ENCODE data around the gene NEB. TPM values are rescaled to one million over a fixed set of nuclear protein-coding genes. Genes with fewer than 3 reads are reported as not detected.

Gene NEB
- total RNA-seq = 1.0 to 2.2 TPM (median 2.2 TPM) in 3 replicates
- long read RNA-seq = 0 reads

GRCh38 chr2:151733771-151734672 lies at the start of gene NEB:
Gene NEB, minus strand, starts transcription at chr2:151734476. Its CDS starts 1,320 bp downstream, at chr2:151733156.
- Mint-ChIP-seq H3K27me3 (ENCODE audit: low read depth) (no peaks in the 10 kb centered on the region), H3K27ac (ENCODE audit: unreplicated experiment) (no peak within 1 kb of the TSS), H3K9me3 (ENCODE audit: low read depth) (peaks cover 5% of the 10 kb centered on the region), H3K36me3 (ENCODE audit: low read depth) (peaks cover 1% of the 10 kb centered on the region), H3K4me1 (ENCODE audit: low read depth) (no peaks in the 10 kb centered on the region), H3K4me3 (ENCODE audit: unreplicated experiment) (no peak within 1 kb of the TSS)
- no peak for TF ChIP-seq CTCF (IDR thresholded peaks at IDR 0.05)
- no peak for DNase-seq (ENCODE audit: low spot score)

GRCh38 chr2:151783133-151783520 lies 48.9 kb upstream of the NEB start:
- no peak for TF ChIP-seq CTCF (IDR thresholded peaks at IDR 0.05)
- Mint-ChIP-seq H3K36me3 (ENCODE audit: low read depth) (peaks cover 40% of the 10 kb centered on the region), H3K27me3 (ENCODE audit: low read depth) (no peaks in the 10 kb centered on the region), H3K27ac (ENCODE audit: unreplicated experiment) (no peak overlapping the region), H3K9me3 (ENCODE audit: low read depth) (peaks cover 2% of the 10 kb centered on the region), H3K4me1 (ENCODE audit: low read depth) (no peaks in the 10 kb centered on the region), H3K4me3 (ENCODE audit: unreplicated experiment) (no peak overlapping the region)
- DNase-seq (ENCODE audit: low spot score) = no peak

GRCh38 chr2:151782378-151783132 lies 48.3 kb upstream of the NEB start:
- no peak for TF ChIP-seq CTCF (IDR thresholded peaks at IDR 0.05)
- Mint-ChIP-seq H3K4me1 (ENCODE audit: low read depth) (no peaks in the 10 kb centered on the region), H3K9me3 (ENCODE audit: low read depth) (peaks cover 2% of the 10 kb centered on the region), H3K36me3 (ENCODE audit: low read depth) (peaks cover 41% of the 10 kb centered on the region), H3K27ac (ENCODE audit: unreplicated experiment) (no peak overlapping the region), H3K4me3 (ENCODE audit: unreplicated experiment) (no peak overlapping the region), H3K27me3 (ENCODE audit: low read depth) (no peaks in the 10 kb centered on the region)
- DNase-seq (ENCODE audit: low spot score) = no peak

GRCh38 chr2:151781642-151782041 lies 47.4 kb upstream of the NEB start:
- no peaks in the 10 kb centered on the region for H3K27me3 Mint-ChIP-seq (ENCODE audit: low read depth)
- DNase-seq (ENCODE audit: low spot score) = no peak
- no peak overlapping the region for H3K27ac Mint-ChIP-seq (ENCODE audit: unreplicated experiment)
- no peaks in the 10 kb centered on the region for H3K4me1 Mint-ChIP-seq (ENCODE audit: low read depth)
- TF ChIP-seq CTCF (IDR thresholded peaks at IDR 0.05) = no peak
- peaks cover 47% of the 10 kb centered on the region for H3K36me3 Mint-ChIP-seq (ENCODE audit: low read depth)
- H3K4me3 Mint-ChIP-seq (ENCODE audit: unreplicated experiment) = no peak overlapping the region
- peaks cover 2% of the 10 kb centered on the region for H3K9me3 Mint-ChIP-seq (ENCODE audit: low read depth)

- no peak overlapping the region for H3K4me3 Mint-ChIP-seq (ENCODE audit: unreplicated experiment)
- H3K27ac Mint-ChIP-seq (ENCODE audit: unreplicated experiment) = no peak overlapping the region
- DNase-seq (ENCODE audit: low spot score) = no peak
- H3K9me3 Mint-ChIP-seq (ENCODE audit: low read depth) = peaks cover 2% of the 10 kb centered on the region
- H3K27me3 Mint-ChIP-seq (ENCODE audit: low read depth) = no peaks in the 10 kb centered on the region
- H3K4me1 Mint-ChIP-seq (ENCODE audit: low read depth) = no peaks in the 10 kb centered on the region
- H3K36me3 Mint-ChIP-seq (ENCODE audit: low read depth) = peaks cover 53% of the 10 kb centered on the region
- no peak for TF ChIP-seq CTCF (IDR thresholded peaks at IDR 0.05)
Measured at GRCh38 chr2:151780938-151781337, 46.7 kb upstream of the NEB start.
